CD14-positive monocyte (primary cell): ENCODE results near the gene AKR1C2. TPM values are rescaled to one million over a fixed set of nuclear protein-coding genes. Genes with fewer than 3 reads are reported as not detected.
"Not testable (repeated sequence)": the region's sequence is repeated elsewhere in the genome, so short reads cannot be mapped to it uniquely, and the experiment has no call there.

Experiments used
- DNase-seq, 3 donors: peaks; one replicate each; pipeline ENCODE4 v3.0.0-alpha.2; 2011 to 2022
- H2AFZ ChIP-seq: 2 replicates; pipeline ENCODE4 v1.6.0; 2012; ENCODE audit warnings: mild to moderate bottlenecking, low read depth, low read length, inconsistent platforms; ENCODE audit not compliant: insufficient read depth, poor library complexity, severe bottlenecking
- H3K27ac ChIP-seq, 2 donors: 1 replicate in 1 of 2; 2 replicates in 1 of 2; pipeline ENCODE4 v1.5.1; 2012 to 2013; ENCODE audit warnings: low read length in 2 of 2, control low read depth in 1 of 2, inconsistent platforms in 1 of 2, low read depth in 1 of 2, mild to moderate bottlenecking in 1 of 2
- H3K27me3 ChIP-seq, 2 donors: one replicate each; pipeline versions ENCODE4 v1.6.0 to v1.6.1; 2011 to 2013; ENCODE audit warnings: low read length in 2 of 2; ENCODE audit not compliant: control insufficient read depth in 2 of 2, insufficient read depth in 2 of 2
- H3K36me3 ChIP-seq, 2 donors: replicated peaks in 1 of 2; 1 replicate in 1 of 2; 2 replicates in 1 of 2; pipeline versions ENCODE4 v1.5.1 to v1.6.1; 2012 to 2013; ENCODE audit warnings: low read length in 2 of 2, control low read depth in 1 of 2, inconsistent platforms in 1 of 2, mild to moderate bottlenecking in 1 of 2; ENCODE audit not compliant: insufficient read depth in 2 of 2, control insufficient read depth in 1 of 2
- H3K4me1 ChIP-seq, 2 donors: 1 replicate in 1 of 2; 2 replicates in 1 of 2; pipeline versions ENCODE4 v1.5.1 to v1.6.1; 2012 to 2013; ENCODE audit warnings: low read length in 2 of 2, control low read depth in 1 of 2, inconsistent platforms in 1 of 2, mild to moderate bottlenecking in 1 of 2, moderate library complexity in 1 of 2; ENCODE audit not compliant: insufficient read depth in 2 of 2, control insufficient read depth in 1 of 2
- H3K4me2 ChIP-seq: replicated peaks from 2 replicates; pipeline ENCODE3; 2012; ENCODE audit warnings: low read length, moderate library complexity, mild to moderate bottlenecking; ENCODE audit not compliant: poor library complexity, severe bottlenecking; ENCODE audit errors: extremely low read depth
- H3K4me3 ChIP-seq, 3 experiments: fragments of 200-600 bp in 1 of 3; sonication (generic) in 1 of 3; replicated peaks in 1 of 3; 1 replicate in 2 of 3; 2 replicates in 1 of 3; pipeline ENCODE4 v1.5.1; 2011 to 2013; ENCODE audit warnings: low read length in 3 of 3, mild to moderate bottlenecking in 3 of 3, control low read depth in 2 of 3, low read depth in 2 of 3, inconsistent platforms in 1 of 3, moderate library complexity in 1 of 3
- H3K79me2 ChIP-seq: 2 replicates; pipeline ENCODE4 v1.6.0; 2012; ENCODE audit warnings: mild to moderate bottlenecking, control low read depth, inconsistent platforms, low read length, moderate library complexity; ENCODE audit not compliant: insufficient read depth
- H3K9ac ChIP-seq: 2 replicates; pipeline ENCODE4 v1.6.0; 2017; ENCODE audit warnings: low read length, mild to moderate bottlenecking; ENCODE audit not compliant: insufficient read depth, poor library complexity, severe bottlenecking
- H3K9me3 ChIP-seq, 2 donors: replicated peaks in 1 of 2; 1 replicate in 1 of 2; 2 replicates in 1 of 2; pipeline versions ENCODE4 v1.5.1 to v1.6.1; 2012 to 2013; ENCODE audit warnings: low read length in 2 of 2, control low read depth in 1 of 2; ENCODE audit not compliant: control insufficient read depth in 1 of 2, insufficient read depth in 1 of 2
- H4K20me1 ChIP-seq: 2 replicates; pipeline ENCODE4 v1.6.0; 2012; ENCODE audit warnings: mild to moderate bottlenecking, low read length, control low read depth, moderate library complexity; ENCODE audit not compliant: insufficient read depth
- H3K27ac Mint-ChIP-seq, 7 donors: one replicate each; pipeline ENCODE4 v1.8.0; 2020; ENCODE audit warnings: mild to moderate bottlenecking in 7 of 7, mixed read lengths in 7 of 7, moderate library complexity in 6 of 7, inconsistent platforms in 2 of 7
- H3K27me3 Mint-ChIP-seq, 3 donors: one replicate each; pipeline ENCODE4 v1.8.0; 2021 to 2022; ENCODE audit warnings: low read depth in 3 of 3, mild to moderate bottlenecking in 3 of 3, mixed read lengths in 3 of 3, moderate library complexity in 3 of 3, inconsistent platforms in 1 of 3
- H3K36me3 Mint-ChIP-seq, 2 donors: one replicate each; pipeline ENCODE4 v1.8.0; 2020; ENCODE audit warnings: mixed read lengths in 2 of 2, inconsistent platforms in 1 of 2, mild to moderate bottlenecking in 1 of 2
- H3K4me1 Mint-ChIP-seq: one replicate; pipeline ENCODE4 v1.8.0; 2020; ENCODE audit warnings: mild to moderate bottlenecking, mixed read lengths
- H3K4me3 Mint-ChIP-seq, 2 donors: one replicate each; pipeline ENCODE4 v1.8.0; 2020; ENCODE audit warnings: mild to moderate bottlenecking in 2 of 2, mixed read lengths in 2 of 2, moderate library complexity in 1 of 2
- H3K9me3 Mint-ChIP-seq, 7 donors: one replicate each; pipeline ENCODE4 v1.8.0; 2020 to 2022; ENCODE audit warnings: mixed read lengths in 7 of 7, mild to moderate bottlenecking in 6 of 7, moderate library complexity in 6 of 7, inconsistent platforms in 2 of 7
- WGBS: methylation state at CpG from one replicate; pipeline ENCODE4 v1.1.5; 2013; ENCODE audit warnings: missing lambda C conversion rate; ENCODE audit not compliant: insufficient coverage; 5-methylcytosine and 5-hydroxymethylcytosine counted together
- intact Hi-C, 2 donors: fragments of 100-400 bp; cut with micrococcal nuclease; formaldehyde crosslinking; loops; one replicate each; pipeline versions ENCODE4 v1.15.0 to v1.15.1; 2023
- polyA minus RNA-seq: library from RNA; depleted of rRNA, polyadenylated mRNA; stranded (reverse); fragments of >200 nt; gene quantifications from 2 replicates; pipeline ENCODE4 v1.2.3, GENCODE V29; 2012
- polyA plus RNA-seq, 3 donors: library from polyadenylated mRNA; depleted of rRNA in 1 of 3; unstranded in 2 of 3; stranded (reverse) in 1 of 3; fragments of 300-500 nt in 2 of 3; fragments of >200 nt in 1 of 3; fragmentation: Illumina TruSeq in 2 of 3; gene quantifications; 1 replicate in 2 of 3; 2 replicates in 1 of 3; pipeline ENCODE4 v1.2.3, GENCODE V29; 2012 to 2021
- total RNA-seq, 12 experiments: library from RNA in 1 of 12; stranded (reverse) in 1 of 12; fragments of 120-200 nt in 1 of 12; gene quantifications; one replicate each; pipeline ENCODE4 v1.2.4 and lab custom pipeline; 2013 to 2026; ENCODE audit warnings: mixed read lengths in 6 of 12, inconsistent platforms in 1 of 12

The AKR1C2 gene
- 0.12 TPM for total RNA-seq (2013)
- polyA plus RNA-seq (under 1 TPM in 1 of 3 donors, not detected in 2; 0.13 TPM), polyA minus RNA-seq (not detected in 2 replicates), total RNA-seq (lab: John Stamatoyannopoulos, UW) (0.26 to 7.0 (median 1.1) reads per million in 11 experiments)

GRCh38 chr10:5003127-5004029, at the start of gene AKR1C2:
AKR1C2 (minus strand) TSS chr10:5003857; CDS start chr10:5003835, 22 bp downstream.
- H3K27me3 ChIP-seq, DNase-seq, H3K4me2 ChIP-seq, H3K79me2 ChIP-seq, H3K27me3 Mint-ChIP-seq, H3K4me1 Mint-ChIP-seq, H3K9me3 ChIP-seq, H3K36me3 Mint-ChIP-seq, H3K4me3 ChIP-seq, H3K4me1 ChIP-seq, H3K4me3 Mint-ChIP-seq, H3K27ac Mint-ChIP-seq, H3K9me3 Mint-ChIP-seq, intact Hi-C loops, H3K36me3 ChIP-seq, H4K20me1 ChIP-seq, H3K27ac ChIP-seq, H3K9ac ChIP-seq, H2AFZ ChIP-seq: not testable (repeated sequence)
- WGBS, result no CpG with 5 or more reads among the region's 10 CpGs

DNA sequence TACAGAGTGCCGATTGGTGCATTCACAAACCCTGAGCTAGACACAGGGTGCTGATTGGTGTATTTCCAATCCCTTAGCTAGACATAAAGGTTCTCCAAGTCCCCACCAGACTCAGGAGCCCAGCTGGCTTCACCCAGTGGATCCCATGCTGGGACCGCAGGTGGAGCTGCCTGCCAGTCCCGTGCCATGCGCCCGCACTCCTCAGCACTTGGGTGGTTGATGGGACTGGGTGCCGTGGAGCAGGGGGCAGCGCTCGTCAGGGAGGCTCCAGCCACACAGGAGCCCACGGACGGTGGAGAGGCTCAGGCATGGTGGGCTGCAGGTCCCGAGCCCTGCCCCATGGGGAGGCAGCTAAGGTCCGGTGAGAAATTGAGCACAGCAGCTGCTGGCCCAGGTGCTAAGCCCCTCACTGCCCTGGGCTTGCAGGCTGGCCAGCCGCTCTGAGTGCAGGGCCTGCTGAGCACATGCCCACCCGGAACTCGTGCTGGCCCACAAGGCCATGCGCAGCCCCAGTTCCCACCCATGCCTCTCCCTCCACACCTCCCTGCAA, 49.4 kb upstream of the AKR1C2 start:
- H3K4me3 Mint-ChIP-seq, intact Hi-C loops, H3K4me2 ChIP-seq, H3K79me2 ChIP-seq, H3K27ac Mint-ChIP-seq, H4K20me1 ChIP-seq, H3K36me3 Mint-ChIP-seq, DNase-seq, H3K4me1 Mint-ChIP-seq, H3K4me1 ChIP-seq, H3K4me3 ChIP-seq, H3K27me3 Mint-ChIP-seq, H3K9ac ChIP-seq, H3K27ac ChIP-seq, H2AFZ ChIP-seq, H3K27me3 ChIP-seq, H3K9me3 ChIP-seq, H3K36me3 ChIP-seq: not testable (repeated sequence)
- 96% methylated on average over 15 of the region's 16 CpGs for WGBS
- peaks cover 5 to 34% (median 16%) of the 10 kb centered on the region in 7 donors for H3K9me3 Mint-ChIP-seq
